Measurements from ENCODE around the gene RYR2.

DNA sequence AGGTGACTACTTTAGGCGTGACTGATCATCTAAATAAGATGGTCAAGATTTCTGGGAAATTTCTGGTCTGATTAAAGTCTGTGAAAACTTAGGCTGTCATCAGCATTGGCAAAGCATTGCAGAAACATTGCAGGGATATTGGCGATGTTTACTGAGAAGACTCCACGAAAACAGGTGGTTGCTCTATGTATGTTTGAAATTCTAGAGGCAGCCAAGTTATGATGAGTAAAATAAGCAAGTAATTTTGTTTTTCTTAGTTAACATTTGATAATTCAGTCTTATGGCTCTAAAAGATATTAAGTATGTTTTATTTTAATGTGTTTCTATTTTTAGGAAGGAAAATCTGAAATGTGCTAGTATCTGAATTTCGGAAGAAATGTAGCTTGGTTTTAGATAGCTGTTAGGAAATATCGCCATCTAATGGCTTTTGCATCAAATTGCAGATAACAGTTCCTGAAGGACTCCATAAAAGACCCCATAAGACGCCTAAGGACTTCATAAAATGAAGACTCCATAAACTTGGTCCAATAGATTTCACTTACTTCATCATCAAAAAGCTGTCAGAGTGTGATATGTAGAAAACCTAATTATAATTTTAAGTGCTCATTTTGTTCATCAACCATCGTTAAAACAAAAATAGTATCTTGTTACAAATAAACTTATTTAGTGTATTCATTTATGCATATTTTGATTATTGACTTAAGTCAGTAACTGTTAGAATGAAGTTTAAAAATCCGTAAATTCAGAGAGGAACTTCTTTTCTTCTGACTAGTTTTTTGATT, 344.6 kb downstream of the RYR2 start:
- TF ChIP-seq, protein P1, sequence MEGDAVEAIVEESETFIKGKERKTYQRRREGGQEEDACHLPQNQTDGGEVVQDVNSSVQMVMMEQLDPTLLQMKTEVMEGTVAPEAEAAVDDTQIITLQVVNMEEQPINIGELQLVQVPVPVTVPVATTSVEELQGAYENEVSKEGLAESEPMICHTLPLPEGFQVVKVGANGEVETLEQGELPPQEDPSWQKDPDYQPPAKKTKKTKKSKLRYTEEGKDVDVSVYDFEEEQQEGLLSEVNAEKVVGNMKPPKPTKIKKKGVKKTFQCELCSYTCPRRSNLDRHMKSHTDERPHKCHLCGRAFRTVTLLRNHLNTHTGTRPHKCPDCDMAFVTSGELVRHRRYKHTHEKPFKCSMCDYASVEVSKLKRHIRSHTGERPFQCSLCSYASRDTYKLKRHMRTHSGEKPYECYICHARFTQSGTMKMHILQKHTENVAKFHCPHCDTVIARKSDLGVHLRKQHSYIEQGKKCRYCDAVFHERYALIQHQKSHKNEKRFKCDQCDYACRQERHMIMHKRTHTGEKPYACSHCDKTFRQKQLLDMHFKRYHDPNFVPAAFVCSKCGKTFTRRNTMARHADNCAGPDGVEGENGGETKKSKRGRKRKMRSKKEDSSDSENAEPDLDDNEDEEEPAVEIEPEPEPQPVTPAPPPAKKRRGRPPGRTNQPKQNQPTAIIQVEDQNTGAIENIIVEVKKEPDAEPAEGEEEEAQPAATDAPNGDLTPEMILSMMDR (IDR thresholded peaks at IDR 0.05) = peak; percentile 48
- no peak for TF ChIP-seq EZH2 (IDR thresholded peaks at IDR 0.05; ENCODE audit: borderline replicate concordance, insufficient read depth, low read depth, low read length, poor library complexity, severe bottlenecking)
